Lower leg skin (tissue), 4 donors: Measurements from ENCODE around the gene SLC7A5. TPM values are rescaled to one million over a fixed set of nuclear protein-coding genes. Genes with fewer than 3 reads are reported as not detected.
"Not testable (repeated sequence)": the region's sequence is repeated elsewhere in the genome, so short reads cannot be mapped to it uniquely, and the experiment has no call there.

Experiments used
- DNase-seq, 2 donors: peaks; one replicate each; pipeline ENCODE4 v3.0.0-alpha.2; 2019; ENCODE audit warnings: low spot score in 2 of 2
- H3K4me3 ChIP-seq: fragments of 200-600 bp; sonication (generic); 2 replicates; pipeline ENCODE4 v1.5.1; 2017; ENCODE audit warnings: mild to moderate bottlenecking, low read depth; ENCODE audit not compliant: poor library complexity, severe bottlenecking
- CTCF ChIP-seq, 3 donors: fragments of 450-650 bp; IDR thresholded peaks; one replicate each; pipeline ENCODE4 v1.5.1; 2016; ENCODE audit warnings: antibody characterized with exemption in 3 of 3, mild to moderate bottlenecking in 3 of 3, moderate library complexity in 2 of 3
- POLR2A ChIP-seq, 2 donors: fragments of 450-650 bp; IDR thresholded peaks; one replicate each; pipeline ENCODE4 v1.6.1; 2016 to 2017; ENCODE audit warnings: antibody characterized with exemption in 2 of 2, mild to moderate bottlenecking in 1 of 2, moderate library complexity in 1 of 2
- WGBS, 2 donors: methylation state at CpG; one replicate each; pipeline ENCODE4 v1.1.5; 2018; 5-methylcytosine and 5-hydroxymethylcytosine counted together
- intact Hi-C: fragments of 100-400 bp; cut with DNase I; formaldehyde crosslinking; loops from one replicate; pipeline ENCODE4 v1.15.0; 2023; ENCODE audit warnings: low total_unique reads
- total RNA-seq, 4 donors: library from RNA; depleted of rRNA; stranded (reverse); fragments of >200 nt; gene quantifications; one replicate each; pipeline ENCODE4 v1.1.0, GENCODE V29; 2016

The SLC7A5 gene
- total RNA-seq, 4 donors from 2014 or later, result 8.0 to 39.0 (median 19.4) TPM

GRCh38 chr16:87874639-87875427 lies 5.5 kb upstream of the SLC7A5 start:
- intact Hi-C loops, result loop anchor here (5.0 kb wide), 1 partner anchor 98 kb away; no protein-coding TSS in a partner anchor
- WGBS, 2 donors, result 51 to 73% methylated on average over 24 of the region's 24 CpGs
- TF ChIP-seq CTCF (IDR thresholded peaks at IDR 0.05) (no peak), POLR2A (IDR thresholded peaks at IDR 0.05) (no peak)
- no peak for DNase-seq
- no peak overlapping the region for H3K4me3 ChIP-seq

- intact Hi-C loops, result loop anchor here (5.0 kb wide), 1 partner anchor 93 kb away; no protein-coding TSS in a partner anchor
- 68 to 81% methylated on average over 21 to 24 of the region's 24 CpGs for WGBS, 2 donors
- H3K4me3 ChIP-seq, result not testable (repeated sequence)
- peak in 1 of 2 donors; percentile 16 for DNase-seq
These were observed 1.3 kb upstream of the SLC7A5 start for GRCh38 chr16:87870418-87871291.

- not testable (repeated sequence) for H3K4me3 ChIP-seq, DNase-seq
- whole genome bisulfite sequencing, 2 donors, result 80 to 85% methylated on average over 14 to 18 of the region's 18 CpGs
- intact Hi-C loops, result loop anchor here (5.0 kb wide), 1 partner anchor 93 kb away; no protein-coding TSS in a partner anchor
These were observed 641 bp upstream of the SLC7A5 start for GRCh38 chr16:87869879-87870417.

- DNase-seq, result peak in 1 of 2 donors; percentile 23
- intact Hi-C loops, result not testable (repeated sequence)
- peak overlapping the region; percentile 15 for H3K4me3 ChIP-seq
- 5% methylated on average over 32 to 37 of the region's 37 CpGs for WGBS, 2 donors
These were observed 865 bp downstream of the SLC7A5 start for GRCh38 chr16:87868254-87869029.

- H3K4me3 ChIP-seq, intact Hi-C loops: not testable (repeated sequence)
These were observed 3.3 kb downstream of the SLC7A5 start for GRCh38 chr16:87865902-87866555.

GRCh38 chr16:87864331-87864989 lies 4.8 kb downstream of the SLC7A5 start:
- 81 to 88% methylated on average over 15 of the region's 15 CpGs for WGBS, 2 donors
- no peak for DNase-seq
- TF ChIP-seq CTCF (IDR thresholded peaks at IDR 0.05) (no peak), POLR2A (IDR thresholded peaks at IDR 0.05) (no peak)
- intact Hi-C loops, result no loop called here
- no peak overlapping the region for H3K4me3 ChIP-seq

More at GRCh38 chr16:87865902-87866555, 3.3 kb downstream of the SLC7A5 start:
- 79 to 83% methylated on average over 16 of the region's 16 CpGs for WGBS, 2 donors
- not testable (repeated sequence) for DNase-seq

GRCh38 chr16:87863327-87863635 lies 6.0 kb downstream of the SLC7A5 start:
- H3K4me3 ChIP-seq, DNase-seq, intact Hi-C loops: not testable (repeated sequence)
- WGBS, 2 donors, result 51 to 52% methylated on average over 9 of the region's 9 CpGs

GRCh38 chr16:87862597-87863326 lies 6.5 kb downstream of the SLC7A5 start:
- WGBS, 2 donors, result 71 to 79% methylated on average over 24 to 26 of the region's 26 CpGs
- H3K4me3 ChIP-seq, intact Hi-C loops: not testable (repeated sequence)
- DNase-seq, result peak in 1 of 2 donors; percentile 83

GRCh38 chr16:87861300-87862099 lies 7.8 kb downstream of the SLC7A5 start:
- DNase-seq, result peak in 1 of 2 donors; percentile 78
- H3K4me3 ChIP-seq, intact Hi-C loops: not testable (repeated sequence)
- 75 to 90% methylated on average over 17 to 18 of the region's 18 CpGs for WGBS, 2 donors
